GM19025 (cell line): ENCODE measurements around the gene TIRAP.
"Not testable (repeated sequence)": the region's sequence is repeated elsewhere in the genome, so short reads cannot be mapped to it uniquely, and the experiment has no call there.

Source experiments
- ATAC-seq: cut with Tn5 transposase; IDR thresholded peaks from one replicate; pipeline ENCODE4 v1.9.1; 2021; ENCODE audit warnings: mild to moderate bottlenecking, low read depth, moderate library complexity; ENCODE audit not compliant: unreplicated experiment

Gene TIRAP

GRCh38 chr11:126282736-126283591, at the start of gene TIRAP:
TIRAP (plus strand) TSS chr11:126283093; CDS start chr11:126290895, 7,802 bp downstream.
- ATAC-seq = peak; percentile 62

- ATAC-seq = no peak
These were observed 49.5 kb upstream of the TIRAP start for GRCh38 chr11:126233391-126233790.

GRCh38 chr11:126246636-126247035, 36.3 kb upstream of the TIRAP start:
- no peak for ATAC-seq

GRCh38 chr11:126253265-126253664, 29.6 kb upstream of the TIRAP start:
- ATAC-seq = no peak

- ATAC-seq = no peak
These were observed 28.1 kb upstream of the TIRAP start for GRCh38 chr11:126254819-126255218.

- ATAC-seq = not testable (repeated sequence)
These were observed 27.4 kb upstream of the TIRAP start for GRCh38 chr11:126255507-126255906.

GRCh38 chr11:126256216-126256615, 26.7 kb upstream of the TIRAP start:
- ATAC-seq = no peak

- no peak for ATAC-seq
These were observed 25.7 kb upstream of the TIRAP start for GRCh38 chr11:126257144-126257543.

GRCh38 chr11:126257764-126258163, 25.1 kb upstream of the TIRAP start:
- no peak for ATAC-seq

- ATAC-seq = no peak
These were observed 20.7 kb upstream of the TIRAP start for GRCh38 chr11:126262216-126262615.

- ATAC-seq = no peak
These were observed 19.4 kb upstream of the TIRAP start for GRCh38 chr11:126263489-126263888.

GRCh38 chr11:126265811-126266210, 17.1 kb upstream of the TIRAP start:
- ATAC-seq = no peak

- no peak for ATAC-seq
These were observed 15.2 kb upstream of the TIRAP start for GRCh38 chr11:126267650-126268049.

GRCh38 chr11:126268361-126268707, 14.6 kb upstream of the TIRAP start:
- no peak for ATAC-seq

GRCh38 chr11:126268708-126269579, 13.9 kb upstream of the TIRAP start, which contains the start of the genes FOXRED1 and SRPRA:
FOXRED1 (plus strand) TSS chr11:126269154; CDS start chr11:126269207, 53 bp downstream.
SRPRA (minus strand) TSS chr11:126268895; CDS start chr11:126268804, 91 bp downstream.
- peak; percentile 99 for ATAC-seq

- ATAC-seq = no peak
These were observed 5.6 kb upstream of the TIRAP start for GRCh38 chr11:126277322-126277721.

GRCh38 chr11:126277780-126278179, 5.1 kb upstream of the TIRAP start:
- ATAC-seq = no peak

- ATAC-seq = no peak
These were observed 3.7 kb upstream of the TIRAP start for GRCh38 chr11:126279191-126279590.

- no peak for ATAC-seq
These were observed 2.3 kb upstream of the TIRAP start for GRCh38 chr11:126280595-126280994.

- ATAC-seq = no peak
These were observed 1.6 kb upstream of the TIRAP start for GRCh38 chr11:126281245-126281644.

- ATAC-seq = no peak
These were observed 1.2 kb upstream of the TIRAP start for GRCh38 chr11:126281666-126282175.
